GM19455 (cell line): Measurements from ENCODE around the gene CREBBP.

ENCODE experiments used
- ATAC-seq: cut with Tn5 transposase; IDR thresholded peaks from one replicate; pipeline ENCODE4 v1.9.1; 2021; ENCODE audit not compliant: unreplicated experiment

The CREBBP gene

GRCh38 chr16:3856367-3857141 lies 24.0 kb downstream of the CREBBP start:
- no peak for ATAC-seq

- no peak for ATAC-seq
These were observed 25.6 kb downstream of the CREBBP start for GRCh38 chr16:3854750-3855541.

GRCh38 chr16:3850544-3850899 lies 30.0 kb downstream of the CREBBP start:
- no peak for ATAC-seq

GRCh38 chr16:3849751-3850543 lies 30.6 kb downstream of the CREBBP start:
- ATAC-seq = no peak

GRCh38 chr16:3846595-3847091 lies 33.9 kb downstream of the CREBBP start:
- ATAC-seq = no peak

GRCh38 chr16:3846087-3846486 lies 34.4 kb downstream of the CREBBP start:
- no peak for ATAC-seq

- no peak for ATAC-seq
These were observed 37.5 kb downstream of the CREBBP start for GRCh38 chr16:3842994-3843393.

GRCh38 chr16:3841729-3842508 lies 38.6 kb downstream of the CREBBP start:
- no peak for ATAC-seq

- ATAC-seq = no peak
These were observed 40.9 kb downstream of the CREBBP start for GRCh38 chr16:3839402-3840184.

- no peak for ATAC-seq
These were observed 41.7 kb downstream of the CREBBP start for GRCh38 chr16:3838600-3839401.

- ATAC-seq = no peak
These were observed 42.5 kb downstream of the CREBBP start for GRCh38 chr16:3837851-3838586.

GRCh38 chr16:3836641-3837040 lies 43.9 kb downstream of the CREBBP start:
- no peak for ATAC-seq

- ATAC-seq = no peak
These were observed 45.4 kb downstream of the CREBBP start for GRCh38 chr16:3835089-3835602.

GRCh38 chr16:3832668-3833067 lies 47.8 kb downstream of the CREBBP start:
- no peak for ATAC-seq

GRCh38 chr16:3830625-3831254 lies 49.8 kb downstream of the CREBBP start:
- no peak for ATAC-seq

GRCh38 chr16:3829631-3830536 lies 50.6 kb downstream of the CREBBP start:
- no peak for ATAC-seq

- no peak for ATAC-seq
These were observed 54.6 kb downstream of the CREBBP start for GRCh38 chr16:3825940-3826339.
